Activated CD4-positive, CD25-positive, alpha-beta regulatory T cell treated with anti-CD3 and anti-CD28 coated beads, Interleukin-2, amount 50 U/mL, for 72 hours (primary cell): Measurements from ENCODE around the gene MBNL1.
A peak's percentile ranks its signal among the peaks of the same experiment; 100 is the strongest.

ENCODE experiments used
- DNase-seq: peaks from one replicate; pipeline ENCODE4 v3.0.0; 2021

The MBNL1 gene

DNA sequence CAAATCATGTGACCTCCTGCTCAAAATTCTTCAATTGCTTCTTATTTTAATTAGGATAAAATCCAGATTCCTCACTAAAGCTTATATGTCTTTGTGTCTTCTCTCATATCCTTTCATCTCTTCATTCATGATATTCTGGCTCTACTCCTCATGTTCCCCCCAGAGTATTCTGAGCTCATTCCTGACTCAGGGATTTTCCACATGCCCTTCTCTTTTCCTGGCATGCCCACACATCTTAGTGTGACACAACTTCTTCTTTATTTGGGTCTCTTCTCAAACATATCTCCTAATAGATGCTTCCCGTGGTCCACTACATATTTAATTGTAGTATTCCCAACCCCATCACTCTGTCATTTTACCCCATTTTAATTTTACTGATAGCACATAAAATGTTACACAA, 15.2 kb upstream of the MBNL1 start:
- no peak for DNase-seq

DNA sequence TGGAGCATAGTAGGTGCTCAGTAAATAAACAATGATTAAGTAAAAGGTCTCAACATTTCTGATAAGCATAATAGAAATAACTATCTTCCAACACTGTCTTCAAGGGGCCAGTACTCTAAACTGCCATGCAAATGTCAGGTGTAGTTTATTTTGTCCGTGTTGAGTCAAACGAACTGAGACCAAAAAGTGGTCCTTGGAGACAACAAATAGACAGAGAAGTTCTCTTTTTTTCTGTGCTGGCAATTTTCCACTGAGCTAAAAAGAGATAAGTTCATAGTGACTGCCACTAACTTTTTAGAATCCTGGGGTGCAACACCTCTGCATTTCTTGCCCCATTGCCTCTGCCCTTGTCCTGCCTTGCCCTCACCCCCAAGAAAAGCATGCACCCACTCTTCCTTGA, 14.7 kb upstream of the MBNL1 start:
- DNase-seq = no peak

DNA sequence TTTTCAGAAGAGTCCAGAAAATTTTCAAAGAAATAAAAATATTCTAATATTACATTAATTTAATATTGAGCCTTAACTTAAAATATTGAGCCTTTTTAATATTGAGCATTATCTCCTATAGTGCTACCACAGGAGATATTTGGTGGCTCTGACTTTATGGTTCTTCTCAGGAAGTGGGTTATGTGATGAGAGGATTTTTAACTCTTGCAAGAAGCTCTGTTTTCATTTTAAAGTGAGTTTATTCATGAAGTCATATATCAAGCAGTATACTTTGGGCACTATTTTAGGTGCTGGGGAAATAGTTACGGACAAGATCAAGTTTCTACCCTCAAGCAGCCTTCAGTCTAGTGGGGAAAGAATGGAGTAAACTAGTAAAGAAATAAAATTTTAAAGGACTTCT, 13.4 kb upstream of the MBNL1 start:
- no peak for DNase-seq

- DNase-seq = no peak
Observed at GRCh38 chr3:152256851-152257562, 11.7 kb upstream of the MBNL1 start.

GRCh38 chr3:152257563-152258035, 11.1 kb upstream of the MBNL1 start:
- no peak for DNase-seq

DNA sequence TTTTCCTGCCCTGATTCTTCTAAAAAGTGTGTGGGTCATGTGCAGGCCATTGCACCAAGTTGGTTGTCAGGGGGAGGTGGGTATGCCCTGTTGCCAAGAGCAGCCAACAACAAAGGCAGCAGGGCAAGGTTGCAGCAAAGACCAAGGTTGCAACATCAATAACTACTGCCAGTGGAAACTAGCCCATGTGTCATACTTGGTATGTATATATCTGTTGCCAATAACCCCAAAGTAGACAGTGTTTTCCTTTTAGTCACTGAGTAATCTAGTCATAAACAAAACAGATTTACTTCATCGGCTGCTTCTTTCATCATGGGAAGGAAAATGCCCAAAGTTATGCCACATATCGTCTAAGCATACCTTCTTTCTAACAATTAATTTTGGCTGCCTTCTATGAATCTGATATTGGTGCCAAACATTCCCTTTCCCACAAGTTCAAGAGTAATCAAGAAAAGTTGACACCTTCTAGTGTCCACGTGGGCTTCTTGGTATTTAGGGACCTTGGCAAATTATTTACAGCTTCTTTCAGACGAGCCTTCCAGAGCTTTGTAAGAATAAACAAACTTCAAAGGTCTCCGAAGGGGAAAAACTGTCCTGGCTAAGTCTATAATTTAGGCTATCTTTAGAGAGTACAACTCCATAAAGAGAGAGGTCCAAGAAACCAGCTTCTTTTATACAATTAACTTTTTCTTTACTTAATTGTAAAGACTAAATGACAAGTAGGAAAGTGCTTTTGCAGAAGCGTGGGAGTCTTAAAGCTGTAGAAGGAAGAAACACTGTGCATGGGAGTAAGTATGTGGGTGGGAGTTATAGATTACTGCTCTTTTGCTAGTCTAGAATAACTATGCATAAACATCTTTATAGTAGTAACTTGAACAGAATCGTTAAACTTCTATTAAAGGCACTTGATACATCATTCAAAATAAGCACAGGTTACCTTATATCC, 10.0 kb upstream of the MBNL1 start:
- no peak for DNase-seq

GRCh38 chr3:152259468-152259867, 9.3 kb upstream of the MBNL1 start:
- no peak for DNase-seq

DNA sequence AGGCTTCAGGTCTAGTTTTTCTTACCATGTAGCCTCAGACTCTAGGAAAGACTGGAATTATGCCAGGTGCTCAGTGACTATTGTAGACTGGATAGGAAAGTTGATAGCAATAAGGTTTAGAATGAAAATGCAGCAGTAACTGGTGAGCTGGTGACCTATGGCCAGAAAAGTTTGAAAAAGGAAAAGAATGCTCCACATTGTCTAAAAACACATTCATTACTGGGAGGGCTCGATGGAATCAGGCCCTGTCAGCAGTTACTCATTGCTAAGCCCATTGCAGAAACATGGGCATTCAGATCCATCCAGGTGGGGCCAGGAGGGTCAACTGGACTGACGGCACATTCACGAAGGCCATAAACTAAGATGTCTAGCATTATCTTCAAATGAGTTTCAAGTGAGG, 8.7 kb upstream of the MBNL1 start:
- DNase-seq = no peak

GRCh38 chr3:152260529-152260928, 8.2 kb upstream of the MBNL1 start:
- no peak for DNase-seq

GRCh38 chr3:152261329-152261728, 7.4 kb upstream of the MBNL1 start:
- no peak for DNase-seq

GRCh38 chr3:152263711-152264110, 5.0 kb upstream of the MBNL1 start:
- DNase-seq = no peak

DNA sequence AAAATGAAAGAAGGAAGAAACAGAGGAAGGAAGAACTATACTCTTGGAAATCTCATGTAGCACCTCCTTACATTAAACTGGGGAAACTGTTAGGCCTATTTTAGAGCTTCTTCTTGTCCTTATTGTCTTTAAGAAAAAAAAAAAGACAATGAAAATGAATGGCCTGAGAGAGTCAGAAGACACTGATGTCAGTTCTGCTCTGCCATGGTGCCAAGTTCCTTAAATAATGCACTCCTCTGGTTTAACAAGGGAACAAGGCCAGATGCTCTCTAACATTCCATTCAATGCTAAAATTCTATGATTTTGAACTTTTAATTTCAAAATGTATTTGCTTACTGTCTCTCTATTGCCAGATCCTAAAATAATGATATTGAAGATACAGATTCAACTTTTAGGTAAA, 4.4 kb upstream of the MBNL1 start:
- DNase-seq = no peak

GRCh38 chr3:152266221-152266995, 2.3 kb upstream of the MBNL1 start:
- no peak for DNase-seq

DNA sequence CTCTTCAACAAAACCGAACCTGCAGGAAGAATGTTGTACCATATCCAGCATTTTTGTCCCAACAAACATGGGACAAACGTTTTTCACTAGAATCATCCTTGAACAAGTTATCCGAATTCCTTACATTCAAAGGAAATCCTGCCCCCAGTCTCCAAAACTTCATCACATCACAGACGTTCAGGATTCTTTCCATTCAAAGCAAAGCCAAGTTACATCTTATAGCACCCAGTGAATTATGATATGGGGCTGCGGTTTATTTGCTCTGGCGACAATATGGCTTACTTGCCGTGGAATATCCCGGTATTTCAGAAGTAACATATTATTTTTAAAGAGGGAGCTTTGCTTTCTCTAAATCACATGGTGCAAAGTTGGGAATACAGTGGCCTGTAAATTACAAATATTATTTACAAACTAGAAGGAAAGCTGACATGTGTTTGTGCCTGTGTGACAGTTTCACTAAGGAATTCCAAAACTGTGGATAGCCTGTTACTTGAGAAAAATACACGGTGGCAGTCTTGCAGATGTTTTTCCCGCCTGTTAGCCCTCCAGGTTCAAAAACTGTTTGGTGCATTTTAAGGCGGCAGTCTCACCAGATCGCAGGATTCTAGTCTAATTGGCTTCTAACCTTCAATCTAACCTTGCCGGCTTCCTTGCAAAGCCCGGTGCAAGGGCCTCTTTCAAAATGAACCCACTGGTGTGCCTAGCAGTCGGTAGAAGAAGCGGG, 736 bp upstream of the MBNL1 start:
- no peak for DNase-seq

- peak; percentile 78 for DNase-seq
Observed at GRCh38 chr3:152269056-152269830, 514 bp downstream of the MBNL1 start.

GRCh38 chr3:152269831-152270734, 1.4 kb downstream of the MBNL1 start:
- DNase-seq = no peak

DNA sequence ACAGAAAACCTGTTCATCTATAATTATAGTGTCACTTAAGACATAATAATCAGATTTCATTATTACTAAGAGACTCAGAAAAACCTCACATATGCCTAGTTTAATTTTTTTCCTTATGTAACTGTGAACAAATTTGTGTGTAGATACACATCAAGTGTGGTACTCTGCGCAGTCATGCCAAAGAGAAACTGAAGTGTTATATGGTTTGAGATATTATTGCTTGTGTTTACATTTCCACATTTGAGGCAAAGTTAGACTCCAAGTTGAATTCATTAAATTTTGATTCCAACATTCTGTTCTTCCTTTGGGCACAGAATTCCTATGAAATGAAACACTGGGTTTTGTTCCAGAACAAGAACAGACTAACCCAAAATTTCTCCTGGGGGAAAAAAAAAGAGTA, 2.2 kb downstream of the MBNL1 start:
- DNase-seq = no peak

DNA sequence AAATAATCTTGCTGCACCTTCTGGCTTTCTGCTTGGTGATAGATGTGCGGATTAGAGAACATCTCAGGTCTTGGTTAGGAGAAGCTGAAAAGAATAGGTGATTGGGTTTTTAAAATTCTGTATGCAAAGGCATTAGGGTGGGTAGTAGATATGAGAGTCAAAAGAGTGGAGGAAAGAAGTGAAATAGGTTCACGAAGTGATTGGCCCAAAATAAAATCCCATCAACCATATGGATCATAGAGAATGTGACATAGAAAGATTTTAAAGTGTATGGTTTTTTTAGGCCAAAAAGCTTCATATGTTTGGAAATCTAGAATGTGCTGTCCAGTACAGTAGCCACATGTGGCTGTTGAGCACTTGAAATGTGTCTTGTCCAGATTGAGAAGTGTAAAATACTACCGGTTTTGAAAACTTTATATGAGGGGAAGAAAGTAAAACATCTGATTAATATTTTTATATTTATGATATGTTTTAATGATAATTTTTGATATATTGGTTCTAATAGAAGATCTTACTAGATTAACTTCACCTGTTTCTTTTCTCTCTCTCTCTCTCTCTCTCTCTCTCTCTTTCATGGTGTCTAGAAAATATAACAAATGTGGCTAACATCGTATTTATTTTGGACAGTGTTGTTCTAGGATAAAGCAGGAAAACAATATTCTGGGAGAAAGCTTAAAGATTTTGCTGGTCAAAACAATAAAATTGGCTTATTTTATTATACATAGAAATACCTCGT, 2.9 kb downstream of the MBNL1 start:
- no peak for DNase-seq

DNA sequence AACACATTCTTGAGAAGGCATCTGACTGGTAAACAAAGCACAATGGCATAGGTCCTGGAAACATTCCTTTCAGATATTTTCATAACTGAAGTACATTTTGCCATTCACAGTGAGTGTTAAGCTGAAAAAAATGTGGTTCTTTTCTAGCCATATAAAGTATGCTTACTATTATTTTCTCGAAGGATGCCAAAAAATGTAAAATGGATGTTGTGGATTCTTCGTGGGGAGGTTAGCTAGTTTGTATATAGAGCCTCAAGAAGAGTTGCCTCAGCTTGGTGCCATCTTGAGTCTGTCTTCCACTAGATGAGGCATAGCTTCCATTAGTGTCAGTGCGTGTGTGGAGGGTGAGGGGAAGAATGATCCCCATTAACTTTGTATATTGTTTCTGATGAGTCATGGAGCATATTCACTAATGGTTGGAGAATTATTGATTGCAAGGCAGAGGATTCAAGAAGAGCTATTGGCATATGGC, 4.1 kb downstream of the MBNL1 start:
- no peak for DNase-seq

- no peak for DNase-seq
Observed at GRCh38 chr3:152276681-152277080, 8.0 kb downstream of the MBNL1 start.
